NCI-H82 (cell line): Measurements from ENCODE around the gene EPHB2.

Experiments used
- DNase-seq: peaks from one replicate; lab custom pipeline; 2025; lab: John Stamatoyannopoulos, UW

EPHB2 gene

GRCh38 chr1:22722901-22723550, 12.4 kb downstream of the EPHB2 start:
- no peak for DNase-seq

- no peak for DNase-seq
Measured at GRCh38 chr1:22727873-22728272, 17.2 kb downstream of the EPHB2 start.

- peak; percentile 90 for DNase-seq
Measured at GRCh38 chr1:22728751-22729399, 18.2 kb downstream of the EPHB2 start.

- DNase-seq: no peak
Measured at GRCh38 chr1:22729400-22729773, 18.7 kb downstream of the EPHB2 start.

- peak; percentile 99 for DNase-seq
Measured at GRCh38 chr1:22729912-22730311, 19.3 kb downstream of the EPHB2 start.

- DNase-seq: peak; percentile 52
Measured at GRCh38 chr1:22731924-22732720, 21.5 kb downstream of the EPHB2 start.

- DNase-seq: no peak
Measured at GRCh38 chr1:22733643-22734042, 23.0 kb downstream of the EPHB2 start.

GRCh38 chr1:22736501-22737080, 26.0 kb downstream of the EPHB2 start:
- no peak for DNase-seq

GRCh38 chr1:22737374-22738068, 26.9 kb downstream of the EPHB2 start:
- no peak for DNase-seq

- no peak for DNase-seq
Measured at GRCh38 chr1:22738069-22738435, 27.4 kb downstream of the EPHB2 start.

- no peak for DNase-seq
Measured at GRCh38 chr1:22738522-22738921, 27.9 kb downstream of the EPHB2 start.

GRCh38 chr1:22739648-22740385, 29.2 kb downstream of the EPHB2 start:
- DNase-seq: no peak

GRCh38 chr1:22741118-22741517, 30.5 kb downstream of the EPHB2 start:
- peak; percentile 72 for DNase-seq

- DNase-seq: no peak
Measured at GRCh38 chr1:22745669-22746585, 35.3 kb downstream of the EPHB2 start.

GRCh38 chr1:22747021-22747734, 36.5 kb downstream of the EPHB2 start:
- no peak for DNase-seq

- no peak for DNase-seq
Measured at GRCh38 chr1:22747735-22748073, 37.1 kb downstream of the EPHB2 start.

- DNase-seq: peak; percentile 28
Measured at GRCh38 chr1:22749503-22749902, 38.9 kb downstream of the EPHB2 start.

GRCh38 chr1:22749919-22750684, 39.5 kb downstream of the EPHB2 start:
- DNase-seq: no peak

GRCh38 chr1:22750685-22751051, 40.0 kb downstream of the EPHB2 start:
- no peak for DNase-seq
